ENCODE measurements around the gene KRTAP9-1. TPM values are rescaled to one million over a fixed set of nuclear protein-coding genes. Genes with fewer than 3 reads are reported as not detected.
"Not testable (repeated sequence)": the region's sequence is repeated elsewhere in the genome, so short reads cannot be mapped to it uniquely, and the experiment has no call there.

The KRTAP9-1 gene
- total and polyA plus RNA-seq, 12 donors, result not detected

DNA sequence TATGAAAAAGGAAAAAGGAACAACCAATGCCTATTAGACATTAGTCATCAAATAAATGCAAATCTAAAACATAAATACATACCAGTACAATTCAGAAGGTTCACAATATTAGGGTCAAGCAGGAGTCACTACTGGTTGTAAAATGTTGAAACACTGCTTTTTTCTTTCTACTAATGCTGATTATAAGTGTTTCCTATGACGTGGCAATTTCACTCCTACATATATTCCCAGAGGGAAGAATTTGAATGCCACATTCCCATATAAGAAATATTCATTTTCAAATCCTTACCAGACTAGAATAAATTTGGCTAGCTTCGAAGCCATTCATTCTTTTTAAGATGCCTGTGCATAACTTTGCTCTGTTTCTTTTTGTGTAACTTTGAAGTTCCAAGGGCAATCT is 34.1 kb downstream of the KRTAP9-1 start:
- 62 to 64% methylated on average over 2 of the region's 2 CpGs for WGBS, 2 donors
- intact Hi-C loops (cut with DNase I), result loop anchor here in 1 of 10 donors (10.0 kb wide), 1 partner anchor 59 kb away; the partner anchor contains the start of genes KRTAP4-3 and KRTAP4-4
- Histone ChIP-seq H3K9me3 (peaks cover 0 to 13% (median 0%) of the 10 kb centered on the region in 11 donors), H3K4me3 (no peak overlapping the region), H3K27me3 (peaks cover 0 to 20% (median 0%) of the 10 kb centered on the region in 7 donors), H3K27ac (no peak overlapping the region), H3K36me3 (no peaks in the 10 kb centered on the region), H3K4me1 (no peaks in the 10 kb centered on the region)
- ATAC-seq (no peak), DNase-seq (no peak)
- TF ChIP-seq, protein P1, sequence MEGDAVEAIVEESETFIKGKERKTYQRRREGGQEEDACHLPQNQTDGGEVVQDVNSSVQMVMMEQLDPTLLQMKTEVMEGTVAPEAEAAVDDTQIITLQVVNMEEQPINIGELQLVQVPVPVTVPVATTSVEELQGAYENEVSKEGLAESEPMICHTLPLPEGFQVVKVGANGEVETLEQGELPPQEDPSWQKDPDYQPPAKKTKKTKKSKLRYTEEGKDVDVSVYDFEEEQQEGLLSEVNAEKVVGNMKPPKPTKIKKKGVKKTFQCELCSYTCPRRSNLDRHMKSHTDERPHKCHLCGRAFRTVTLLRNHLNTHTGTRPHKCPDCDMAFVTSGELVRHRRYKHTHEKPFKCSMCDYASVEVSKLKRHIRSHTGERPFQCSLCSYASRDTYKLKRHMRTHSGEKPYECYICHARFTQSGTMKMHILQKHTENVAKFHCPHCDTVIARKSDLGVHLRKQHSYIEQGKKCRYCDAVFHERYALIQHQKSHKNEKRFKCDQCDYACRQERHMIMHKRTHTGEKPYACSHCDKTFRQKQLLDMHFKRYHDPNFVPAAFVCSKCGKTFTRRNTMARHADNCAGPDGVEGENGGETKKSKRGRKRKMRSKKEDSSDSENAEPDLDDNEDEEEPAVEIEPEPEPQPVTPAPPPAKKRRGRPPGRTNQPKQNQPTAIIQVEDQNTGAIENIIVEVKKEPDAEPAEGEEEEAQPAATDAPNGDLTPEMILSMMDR (IDR thresholded peaks at IDR 0.05), result no peak

DNA sequence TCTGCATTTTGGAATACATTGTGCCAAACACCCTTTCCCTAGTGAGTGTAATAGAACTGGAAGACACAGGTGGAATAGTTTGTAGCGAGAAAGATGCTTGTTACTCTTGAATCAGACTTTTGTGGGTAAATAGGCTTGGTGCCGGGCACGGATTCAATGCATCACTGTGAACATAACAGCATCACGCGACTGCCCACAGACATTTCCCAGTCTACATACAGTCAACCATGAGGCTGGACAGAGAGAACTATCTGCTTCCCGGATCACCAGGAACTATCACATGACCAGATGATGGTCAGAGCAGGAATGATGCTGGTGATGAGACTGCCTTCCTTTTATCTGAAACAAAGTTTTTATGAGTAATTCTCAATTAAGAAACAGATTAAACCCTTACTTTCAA is 36.4 kb downstream of the KRTAP9-1 start:
- Histone ChIP-seq H3K4me1 (no peaks in the 10 kb centered on the region), H3K36me3 (no peaks in the 10 kb centered on the region), H3K9me3 (no peaks in the 10 kb centered on the region), H3K27ac (no peak overlapping the region), H3K27me3 (peaks cover 0 to 24% (median 4%) of the 10 kb centered on the region in 7 donors), H3K4me3 (no peak overlapping the region)
- TF ChIP-seq, protein P1 (IDR thresholded peaks at IDR 0.05), result no peak
- 90 to 92% methylated on average over 6 of the region's 6 CpGs for WGBS, 2 donors
- intact Hi-C loops (cut with DNase I), result loop anchor here in 1 of 10 donors (10.0 kb wide), 1 partner anchor 61 kb away; the partner anchor contains the start of genes KRTAP4-3 and KRTAP4-4
- DNase-seq, result no peak
- ATAC-seq, result no peak

DNA sequence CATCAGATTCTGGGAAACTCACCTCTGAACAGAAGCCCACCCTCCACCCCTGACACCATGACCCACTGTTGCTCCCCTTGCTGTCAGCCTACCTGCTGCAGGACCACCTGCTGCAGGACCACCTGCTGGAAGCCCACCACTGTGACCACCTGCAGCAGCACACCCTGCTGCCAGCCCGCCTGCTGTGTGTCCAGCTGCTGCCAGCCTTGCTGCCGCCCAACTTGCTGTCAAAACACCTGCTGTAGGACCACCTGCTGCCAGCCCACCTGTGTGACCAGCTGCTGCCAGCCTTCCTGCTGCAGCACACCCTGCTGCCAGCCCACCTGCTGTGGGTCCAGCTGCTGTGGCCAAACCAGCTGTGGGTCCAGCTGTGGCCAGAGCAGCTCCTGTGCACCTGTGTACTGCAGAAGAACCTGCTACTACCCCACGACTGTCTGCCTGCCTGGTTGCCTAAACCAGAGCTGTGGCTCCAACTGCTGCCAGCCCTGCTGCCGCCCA is 37.0 kb downstream of the KRTAP9-1 start, which contains the start of gene KRTAP9-2:
KRTAP9-2 (plus strand) TSS at position 51 of the 498 bp plus-strand sequence; CDS start at position 58, 7 bp downstream.
- not testable (repeated sequence) for ATAC-seq, H3K4me1 ChIP-seq, H3K36me3 ChIP-seq, DNase-seq, H3K9me3 ChIP-seq, H3K4me3 ChIP-seq, H3K27ac ChIP-seq
- intact Hi-C loops (cut with DNase I), result loop anchor here in 1 of 10 donors (10.0 kb wide), 1 partner anchor 62 kb away; the partner anchor contains the start of genes KRTAP4-3 and KRTAP4-4
- 56 to 61% methylated on average over 2 to 3 of the region's 4 CpGs for WGBS, 2 donors
- peaks cover 0 to 26% (median 10%) of the 10 kb centered on the region in 7 donors for H3K27me3 ChIP-seq

DNA sequence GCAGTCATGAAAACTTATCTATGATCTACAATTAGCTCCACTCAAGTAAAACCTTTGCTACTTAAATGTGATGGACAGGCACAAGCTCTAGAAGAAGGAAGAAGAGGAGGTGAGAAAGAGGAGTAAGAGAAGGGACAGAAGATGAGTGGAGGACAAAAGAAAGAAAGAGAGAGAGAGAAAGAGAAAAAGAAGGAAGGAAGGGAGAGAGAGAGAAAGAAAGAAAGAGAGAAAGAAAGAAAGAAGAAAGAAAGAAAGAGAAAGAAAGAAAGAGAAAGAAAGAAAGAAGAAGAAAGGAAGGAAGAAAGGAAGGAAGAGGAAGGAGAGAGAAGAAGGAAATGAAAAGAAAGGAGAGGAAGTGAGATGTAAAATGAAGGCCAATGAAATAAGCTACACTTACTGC is 40.4 kb downstream of the KRTAP9-1 start:
- no peaks in the 10 kb centered on the region for H3K4me1 ChIP-seq
- no peak overlapping the region for H3K27ac ChIP-seq
- peaks cover 0 to 43% (median 30%) of the 10 kb centered on the region in 7 donors for H3K27me3 ChIP-seq
- ATAC-seq (no peak), DNase-seq (no peak)
- no peak overlapping the region for H3K4me3 ChIP-seq
- H3K36me3 ChIP-seq, result no peaks in the 10 kb centered on the region
- intact Hi-C loops (cut with DNase I), result loop anchor here in 1 of 10 donors (10.0 kb wide), 1 partner anchor 55 kb away; the partner anchor contains the start of gene KRTAP4-2
- TF ChIP-seq, protein P1 (IDR thresholded peaks at IDR 0.05), result no peak
- H3K9me3 ChIP-seq, result no peaks in the 10 kb centered on the region

DNA sequence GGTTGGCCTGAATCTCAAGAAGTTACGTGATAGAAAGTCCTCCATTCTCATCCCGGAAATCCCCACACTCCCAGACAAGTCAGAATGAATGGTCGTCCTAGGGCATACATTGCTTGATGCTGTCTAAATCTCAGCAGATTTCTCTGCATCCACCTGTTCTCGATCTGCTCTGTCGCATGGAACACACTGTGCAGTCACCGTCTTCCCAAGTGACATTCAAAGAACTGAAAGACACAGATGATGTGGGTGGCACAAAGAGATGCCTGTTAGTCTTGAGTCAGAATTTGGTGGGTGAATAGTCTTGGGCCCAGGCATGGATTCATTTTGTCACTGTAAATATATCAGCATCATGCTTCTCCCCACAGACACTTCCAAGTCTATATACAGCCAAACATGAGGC is 42.0 kb downstream of the KRTAP9-1 start:
- Histone ChIP-seq H3K4me1 (no peaks in the 10 kb centered on the region), H3K36me3 (no peaks in the 10 kb centered on the region), H3K27ac (no peak overlapping the region), H3K9me3 (no peaks in the 10 kb centered on the region), H3K27me3 (peaks cover 0 to 43% (median 26%) of the 10 kb centered on the region in 7 donors), H3K4me3 (no peak overlapping the region)
- 82 to 83% methylated on average over 6 of the region's 6 CpGs for WGBS, 2 donors
- intact Hi-C loops (cut with DNase I), result loop anchor here in 1 of 10 donors (10.0 kb wide), 1 partner anchor 57 kb away; the partner anchor contains the start of gene KRTAP4-2
- DNase-seq (no peak), ATAC-seq (no peak)
- TF ChIP-seq, protein P1 (IDR thresholded peaks at IDR 0.05), result no peak

DNA sequence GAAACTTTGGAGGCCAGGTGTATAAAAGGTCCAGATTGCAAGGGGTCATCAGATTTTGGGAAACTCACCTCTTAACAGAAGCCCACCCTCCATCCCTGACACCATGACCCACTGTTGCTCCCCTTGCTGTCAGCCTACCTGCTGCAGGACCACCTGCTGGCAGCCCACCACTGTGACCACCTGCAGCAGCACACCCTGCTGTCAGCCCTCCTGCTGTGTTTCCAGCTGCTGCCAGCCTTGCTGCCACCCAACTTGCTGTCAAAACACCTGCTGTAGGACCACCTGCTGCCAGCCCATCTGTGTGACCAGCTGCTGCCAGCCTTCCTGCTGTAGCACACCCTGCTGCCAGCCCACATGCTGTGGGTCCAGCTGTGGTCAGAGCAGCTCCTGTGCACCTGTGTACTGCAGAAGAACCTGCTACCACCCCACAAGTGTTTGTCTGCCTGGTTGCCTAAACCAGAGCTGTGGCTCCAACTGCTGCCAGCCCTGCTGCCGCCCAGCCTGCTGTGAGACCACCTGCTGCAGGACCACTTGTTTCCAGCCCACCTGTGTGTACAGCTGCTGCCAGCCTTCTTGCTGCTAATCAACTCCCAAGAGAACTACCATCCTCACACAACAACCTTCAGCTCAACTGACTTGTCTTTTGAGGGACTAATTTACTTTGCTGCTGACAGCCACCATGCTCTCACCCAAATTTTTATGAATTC is 42.9 kb downstream of the KRTAP9-1 start, which contains the start of gene KRTAP9-3:
KRTAP9-3 (plus strand) TSS at position 51 of the 707 bp plus-strand sequence; CDS start at position 104, 53 bp downstream.
- not testable (repeated sequence) for H3K27ac ChIP-seq, H3K4me3 ChIP-seq, H3K36me3 ChIP-seq, ATAC-seq, H3K4me1 ChIP-seq, H3K9me3 ChIP-seq, DNase-seq
- peaks cover 0 to 43% (median 24%) of the 10 kb centered on the region in 7 donors for H3K27me3 ChIP-seq
- WGBS, 2 donors, result 70 to 87% methylated on average over 1 of the region's 1 CpG
- intact Hi-C loops (cut with DNase I), result loop anchor here in 1 of 10 donors (10.0 kb wide), 1 partner anchor 58 kb away; the partner anchor contains the start of gene KRTAP4-2

DNA sequence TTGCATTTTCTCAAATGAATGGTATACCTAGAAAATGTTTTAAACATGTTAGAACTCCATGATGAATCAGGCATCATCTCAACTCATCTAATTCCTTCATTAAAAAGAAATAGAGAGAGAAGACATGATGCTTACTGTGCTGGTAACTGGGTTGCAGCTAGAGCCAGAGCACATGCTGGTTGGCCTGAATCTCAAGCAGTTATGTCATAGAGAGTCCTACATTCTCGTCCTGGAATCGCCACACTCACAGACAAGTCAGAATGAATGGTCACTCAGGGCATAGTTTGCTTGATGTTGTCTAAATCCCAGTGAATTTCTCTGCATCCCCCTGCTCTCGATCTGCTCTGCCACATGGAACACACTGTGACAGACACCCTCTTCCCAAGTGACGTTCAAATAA is 47.4 kb downstream of the KRTAP9-1 start:
- H3K27ac ChIP-seq, H3K9me3 ChIP-seq, DNase-seq, H3K4me3 ChIP-seq, H3K36me3 ChIP-seq, H3K4me1 ChIP-seq, ATAC-seq: not testable (repeated sequence)
- peaks cover 0 to 28% (median 16%) of the 10 kb centered on the region in 7 donors for H3K27me3 ChIP-seq
- WGBS, 2 donors, result 62 to 67% methylated on average over 4 of the region's 4 CpGs
- intact Hi-C loops (cut with DNase I), result loop anchor here in 1 of 10 donors (10.0 kb wide), 1 partner anchor 62 kb away; the partner anchor contains the start of gene KRTAP4-2
